Measurements from ENCODE around the gene ROR2. TPM values are rescaled to one million over a fixed set of nuclear protein-coding genes. Genes with fewer than 3 reads are reported as not detected.

The ROR2 gene
- total and polyA plus RNA-seq, 2 experiments from 2014 or later: 8.1 to 18.8 TPM

GRCh38 chr9:91958174-91958573, 8.1 kb upstream of the ROR2 start (continued):
- TF ChIP-seq, protein P1, sequence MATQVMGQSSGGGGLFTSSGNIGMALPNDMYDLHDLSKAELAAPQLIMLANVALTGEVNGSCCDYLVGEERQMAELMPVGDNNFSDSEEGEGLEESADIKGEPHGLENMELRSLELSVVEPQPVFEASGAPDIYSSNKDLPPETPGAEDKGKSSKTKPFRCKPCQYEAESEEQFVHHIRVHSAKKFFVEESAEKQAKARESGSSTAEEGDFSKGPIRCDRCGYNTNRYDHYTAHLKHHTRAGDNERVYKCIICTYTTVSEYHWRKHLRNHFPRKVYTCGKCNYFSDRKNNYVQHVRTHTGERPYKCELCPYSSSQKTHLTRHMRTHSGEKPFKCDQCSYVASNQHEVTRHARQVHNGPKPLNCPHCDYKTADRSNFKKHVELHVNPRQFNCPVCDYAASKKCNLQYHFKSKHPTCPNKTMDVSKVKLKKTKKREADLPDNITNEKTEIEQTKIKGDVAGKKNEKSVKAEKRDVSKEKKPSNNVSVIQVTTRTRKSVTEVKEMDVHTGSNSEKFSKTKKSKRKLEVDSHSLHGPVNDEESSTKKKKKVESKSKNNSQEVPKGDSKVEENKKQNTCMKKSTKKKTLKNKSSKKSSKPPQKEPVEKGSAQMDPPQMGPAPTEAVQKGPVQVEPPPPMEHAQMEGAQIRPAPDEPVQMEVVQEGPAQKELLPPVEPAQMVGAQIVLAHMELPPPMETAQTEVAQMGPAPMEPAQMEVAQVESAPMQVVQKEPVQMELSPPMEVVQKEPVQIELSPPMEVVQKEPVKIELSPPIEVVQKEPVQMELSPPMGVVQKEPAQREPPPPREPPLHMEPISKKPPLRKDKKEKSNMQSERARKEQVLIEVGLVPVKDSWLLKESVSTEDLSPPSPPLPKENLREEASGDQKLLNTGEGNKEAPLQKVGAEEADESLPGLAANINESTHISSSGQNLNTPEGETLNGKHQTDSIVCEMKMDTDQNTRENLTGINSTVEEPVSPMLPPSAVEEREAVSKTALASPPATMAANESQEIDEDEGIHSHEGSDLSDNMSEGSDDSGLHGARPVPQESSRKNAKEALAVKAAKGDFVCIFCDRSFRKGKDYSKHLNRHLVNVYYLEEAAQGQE (IDR thresholded peaks at IDR 0.05; ENCODE audit: unreplicated experiment): no peak
- TF ChIP-seq, protein P2, sequence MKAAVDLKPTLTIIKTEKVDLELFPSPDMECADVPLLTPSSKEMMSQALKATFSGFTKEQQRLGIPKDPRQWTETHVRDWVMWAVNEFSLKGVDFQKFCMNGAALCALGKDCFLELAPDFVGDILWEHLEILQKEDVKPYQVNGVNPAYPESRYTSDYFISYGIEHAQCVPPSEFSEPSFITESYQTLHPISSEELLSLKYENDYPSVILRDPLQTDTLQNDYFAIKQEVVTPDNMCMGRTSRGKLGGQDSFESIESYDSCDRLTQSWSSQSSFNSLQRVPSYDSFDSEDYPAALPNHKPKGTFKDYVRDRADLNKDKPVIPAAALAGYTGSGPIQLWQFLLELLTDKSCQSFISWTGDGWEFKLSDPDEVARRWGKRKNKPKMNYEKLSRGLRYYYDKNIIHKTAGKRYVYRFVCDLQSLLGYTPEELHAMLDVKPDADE (IDR thresholded peaks at IDR 0.05): no peak

DNA sequence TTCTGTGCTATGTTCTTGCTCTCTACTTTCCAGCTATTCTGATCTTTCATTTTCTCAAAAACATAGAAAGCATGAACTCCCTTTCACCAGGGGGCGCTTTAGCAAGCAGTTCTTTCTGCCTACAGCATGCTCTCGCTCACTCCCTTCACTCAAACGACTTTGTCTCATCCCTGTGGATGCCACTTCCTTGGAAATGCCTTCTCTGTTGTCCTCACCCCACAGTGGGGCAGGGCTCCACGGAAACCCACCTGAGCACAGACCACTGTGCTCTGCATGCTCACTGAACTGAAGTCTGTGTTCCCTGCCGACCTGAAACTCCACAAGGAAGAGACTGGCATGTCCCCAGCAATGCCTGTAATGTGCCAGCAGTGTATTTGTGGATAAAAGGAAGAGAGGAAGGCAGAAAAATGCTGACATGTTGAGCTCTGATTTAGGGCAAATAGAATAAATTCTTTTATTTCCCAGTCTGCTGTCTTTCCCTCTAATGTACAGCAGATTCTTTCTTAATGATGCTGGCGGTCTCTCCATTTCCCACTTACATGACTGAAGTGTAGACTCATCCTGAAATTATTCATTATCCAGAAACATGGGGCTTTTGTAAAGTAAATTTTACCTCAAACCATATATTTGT, 4.9 kb upstream of the ROR2 start:
- Histone ChIP-seq H3K36me3 (ENCODE audit: insufficient read depth) (no peaks in the 10 kb centered on the region), H2AFZ (peak overlapping the region; percentile 94), H3K27me3 (ENCODE audit: insufficient read depth) (peaks cover 23% of the 10 kb centered on the region), H3K4me3 (no peak overlapping the region), H3K79me2 (replicated peaks; ENCODE audit: insufficient read depth) (no peaks in the 10 kb centered on the region), H3K9me2 (ENCODE audit: insufficient read depth) (no peaks in the 10 kb centered on the region), H3K4me2 (no peak overlapping the region), H3K27ac (ENCODE audit: low read depth) (no peak overlapping the region), H4K20me1 (replicated peaks; ENCODE audit: insufficient read depth) (no peaks in the 10 kb centered on the region), H3F3A (replicated peaks; ENCODE audit: low read depth) (no peaks in the 10 kb centered on the region), H3K4me1 (ENCODE audit: insufficient read depth) (0 out of 2 replicates have a peak, but pooled peaks cover 7% of the 10 kb centered on the region)
- H3K4me1 Mint-ChIP-seq: peaks cover 8% of the 10 kb centered on the region
- peak; percentile 88 to 90 for TF ChIP-seq CTCF (conservative IDR thresholded peaks at IDR 0.05; ENCODE audit: low read depth in 2 of 2)
- TF ChIP-seq ZNF114 (CRISPR knock-in tag; IDR thresholded peaks at IDR 0.05): no peak
- H3K27ac Mint-ChIP-seq: no peak overlapping the region
- peak; percentile 93 for DNase-seq (ENCODE audit: low spot score)
- H3K36me3 Mint-ChIP-seq (ENCODE audit: low read depth): no peaks in the 10 kb centered on the region; the same call in 2 of the 3 replicates
- ATAC-seq: peak; percentile 29
- H3K4me3 Mint-ChIP-seq: no peak overlapping the region
- peaks cover 29% of the 10 kb centered on the region for H3K27me3 Mint-ChIP-seq (ENCODE audit: insufficient read depth, low read depth, poor library complexity)
- H3K9me3 Mint-ChIP-seq: no peaks in the 10 kb centered on the region; the same call in 2 of the 3 replicates

DNA sequence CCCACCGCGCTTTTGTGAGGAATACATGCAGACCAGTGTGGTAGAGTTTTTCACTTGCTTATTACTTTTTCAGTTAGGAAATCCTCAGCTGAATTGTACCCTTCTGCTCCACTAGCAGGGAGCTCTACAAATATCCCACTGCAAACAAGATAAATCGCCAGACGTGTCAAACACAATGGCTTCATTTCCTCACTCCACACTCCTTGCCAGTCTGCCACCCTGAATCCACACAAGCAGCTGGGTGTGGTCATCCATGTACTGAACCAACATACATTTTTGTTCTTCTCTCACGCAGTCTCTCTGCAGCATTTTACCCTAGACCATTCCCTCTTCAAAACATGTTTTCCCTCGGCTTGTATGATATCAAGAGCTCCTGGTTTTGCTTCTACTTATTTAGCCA, 3.7 kb upstream of the ROR2 start:
- Mint-ChIP-seq H3K27me3 (ENCODE audit: insufficient read depth, low read depth, poor library complexity) (peaks cover 27% of the 10 kb centered on the region), H3K36me3 (ENCODE audit: low read depth) (no peaks in the 10 kb centered on the region), H3K4me3 (no peak overlapping the region), H3K9me3 (no peaks in the 10 kb centered on the region; the same call in 2 of the 3 replicates), H3K4me1 (peaks cover 8% of the 10 kb centered on the region), H3K27ac (no peak overlapping the region)
- Histone ChIP-seq H3K4me2 (no peak overlapping the region), H3K27ac (ENCODE audit: low read depth) (no peak overlapping the region), H3K4me1 (ENCODE audit: insufficient read depth) (0 out of 2 replicates have a peak, but pooled peaks cover 7% of the 10 kb centered on the region), H3K36me3 (ENCODE audit: insufficient read depth) (no peaks in the 10 kb centered on the region), H3K4me3 (no peak overlapping the region), H4K20me1 (replicated peaks; ENCODE audit: insufficient read depth) (no peaks in the 10 kb centered on the region), H2AFZ (no peak overlapping the region), H3K79me2 (replicated peaks; ENCODE audit: insufficient read depth) (no peaks in the 10 kb centered on the region), H3K27me3 (ENCODE audit: insufficient read depth) (peaks cover 35% of the 10 kb centered on the region), H3F3A (replicated peaks; ENCODE audit: low read depth) (no peaks in the 10 kb centered on the region), H3K9me2 (ENCODE audit: insufficient read depth) (no peaks in the 10 kb centered on the region)
- ATAC-seq: no peak
- TF ChIP-seq EZH2 (IDR thresholded peaks at IDR 0.05; ENCODE audit: low read depth, unreplicated experiment) (no peak), STAT1 (IDR thresholded peaks at IDR 0.05; ENCODE audit: unreplicated experiment) (no peak), POLR2AphosphoS5 (IDR thresholded peaks at IDR 0.05; ENCODE audit: low read depth) (no peak), EZH2phosphoT487 (IDR thresholded peaks at IDR 0.05; ENCODE audit: unreplicated experiment) (no peak), NANOG (IDR thresholded peaks at IDR 0.05; ENCODE audit: borderline replicate concordance) (no peak)
- no peak for DNase-seq (ENCODE audit: low spot score)

Data from GM23338 (cell line).